GDM1 (cell line): ENCODE measurements around the gene ACOXL.

ENCODE experiments used
- DNase-seq: peaks from one replicate; lab custom pipeline; 2025; lab: John Stamatoyannopoulos, UW

Gene ACOXL

GRCh38 chr2:111011218-111011617 is 278.8 kb downstream of the ACOXL start:
- no peak for DNase-seq

GRCh38 chr2:111015283-111015995 is 283.1 kb downstream of the ACOXL start:
- DNase-seq = no peak

- DNase-seq = no peak
Measured at GRCh38 chr2:111017034-111017622, 284.8 kb downstream of the ACOXL start.

GRCh38 chr2:111017909-111018308 is 285.5 kb downstream of the ACOXL start:
- DNase-seq = no peak

- DNase-seq = no peak
Measured at GRCh38 chr2:111019381-111019780, 287.0 kb downstream of the ACOXL start.

- no peak for DNase-seq
Measured at GRCh38 chr2:111022633-111023032, 290.3 kb downstream of the ACOXL start.

GRCh38 chr2:111024496-111024895 is 292.1 kb downstream of the ACOXL start:
- DNase-seq = no peak

GRCh38 chr2:111025288-111025687 is 292.9 kb downstream of the ACOXL start:
- no peak for DNase-seq

- DNase-seq = no peak
Measured at GRCh38 chr2:111028720-111029119, 296.3 kb downstream of the ACOXL start.

- no peak for DNase-seq
Measured at GRCh38 chr2:111029181-111029927, 297.0 kb downstream of the ACOXL start.

GRCh38 chr2:111030260-111030891 is 298.0 kb downstream of the ACOXL start:
- no peak for DNase-seq

GRCh38 chr2:111030945-111031344 is 298.6 kb downstream of the ACOXL start:
- DNase-seq = no peak

- DNase-seq = no peak
Measured at GRCh38 chr2:111031546-111032478, 299.4 kb downstream of the ACOXL start.

- no peak for DNase-seq
Measured at GRCh38 chr2:111032721-111033429, 300.5 kb downstream of the ACOXL start.

GRCh38 chr2:111034146-111034545 is 301.8 kb downstream of the ACOXL start:
- DNase-seq = no peak

GRCh38 chr2:111034606-111035005 is 302.2 kb downstream of the ACOXL start:
- no peak for DNase-seq

- no peak for DNase-seq
Measured at GRCh38 chr2:111035830-111036441, 303.6 kb downstream of the ACOXL start.

- DNase-seq = no peak
Measured at GRCh38 chr2:111037128-111037527, 304.8 kb downstream of the ACOXL start.

GRCh38 chr2:111039628-111040383 is 307.4 kb downstream of the ACOXL start:
- DNase-seq = no peak
